Panc1 (cell line): Measurements from ENCODE around the gene TESMIN. TPM values are rescaled to one million over a fixed set of nuclear protein-coding genes. Genes with fewer than 3 reads are reported as not detected.

ENCODE experiments used
- ATAC-seq: fragments of 200-7000 bp; cut with Tn5 transposase; 2 replicates; pipeline ENCODE4 v1.9.1; 2020; ENCODE audit warnings: mild to moderate bottlenecking, moderate library complexity
- BruUV-seq: library from RNA; stranded (reverse); fragments of 400-500 nt; replicated peaks from 2 replicates; lab custom pipeline; 2021; lab: Mats Ljungman, UMichigan
- CTCF ChIA-PET: fragments of 300-600 bp; sonication (Branson Sonifier 250); formaldehyde crosslinking; loops from one replicate; lab custom pipeline; 2022; ENCODE audit warnings: antibody characterized with exemption; lab: Charles Lee
- POLR2A ChIA-PET: fragments of 300-600 bp; sonication (Branson Sonifier 250); formaldehyde crosslinking; loops from one replicate; lab custom pipeline; 2022; ENCODE audit warnings: antibody characterized with exemption; lab: Charles Lee
- DNase-seq: peaks from one replicate; pipeline ENCODE4 v3.0.0-alpha.2; 2010; ENCODE audit warnings: low read depth, low spot score
- H3K27ac ChIP-seq: 2 replicates; pipeline ENCODE4 v1.5.1; 2011; ENCODE audit warnings: mild to moderate bottlenecking, low read length, inconsistent platforms
- H3K27me3 ChIP-seq: fragments of 200-500 bp; sonication (Bioruptor generic); 2 replicates; pipeline ENCODE4 v1.6.0; 2014; ENCODE audit warnings: low read length, inconsistent platforms; ENCODE audit not compliant: control insufficient read depth, insufficient read depth
- H3K36me3 ChIP-seq: fragments of 200-500 bp; sonication (Bioruptor generic); 2 replicates; pipeline ENCODE4 v1.5.1; 2014; ENCODE audit warnings: inconsistent platforms, mild to moderate bottlenecking, low read length, moderate library complexity; ENCODE audit not compliant: control insufficient read depth, insufficient read depth
- H3K4me1 ChIP-seq: 2 replicates; pipeline ENCODE4 v1.5.1; 2011; ENCODE audit warnings: inconsistent platforms, mild to moderate bottlenecking, low read length, moderate library complexity; ENCODE audit not compliant: control insufficient read depth, insufficient read depth
- H3K4me3 ChIP-seq, 2 experiments: 2 replicates each; pipeline ENCODE4 v1.5.1; 2011 to 2012; ENCODE audit warnings: low read depth in 2 of 2, low read length in 2 of 2, mild to moderate bottlenecking in 2 of 2, inconsistent platforms in 1 of 2, moderate library complexity in 1 of 2
- H3K9me3 ChIP-seq: fragments of 200-500 bp; sonication (Bioruptor generic); 2 replicates; pipeline ENCODE4 v1.5.1; 2014; ENCODE audit warnings: low read depth, mild to moderate bottlenecking, inconsistent platforms, low read length, moderate library complexity; ENCODE audit not compliant: control insufficient read depth, insufficient read depth
- POLR2AphosphoS5 ChIP-seq: IDR thresholded peaks from 2 replicates; pipeline ENCODE4 v1.6.1; 2012; ENCODE audit warnings: mild to moderate bottlenecking, low read depth, low read length, moderate library complexity
- SIN3A ChIP-seq: IDR thresholded peaks from 2 replicates; pipeline ENCODE4 v1.6.1; 2012; ENCODE audit warnings: low read depth, mild to moderate bottlenecking, low read length, moderate library complexity, borderline replicate concordance; ENCODE audit not compliant: insufficient read depth
- TCF7L2 ChIP-seq: IDR thresholded peaks from 2 replicates; pipeline ENCODE4 v1.6.1; 2011; ENCODE audit warnings: mild to moderate bottlenecking, low read depth, low read length, inconsistent platforms
- in situ Hi-C: cut with HindIII; loops from 2 replicates; pipeline ENCODE4 v1.10.0; 2016; ENCODE audit warnings: low sequenced_read_pairs, low pct_unique_long_range_greater_than_20kb
- intact Hi-C: fragments of 100-400 bp; cut with micrococcal nuclease; formaldehyde crosslinking; loops from one replicate; pipeline ENCODE4 v1.10.0; 2022; ENCODE audit not compliant: unreplicated experiment
- total RNA-seq: library from RNA; stranded (reverse); gene quantifications from one replicate; pipeline ENCODE4 v1.2.1, GENCODE V29; 2021; ENCODE audit not compliant: unreplicated experiment
- TF ChIP-seq, protein P1 (sequence below): fragments of 450-650 bp; IDR thresholded peaks from 2 replicates; pipeline ENCODE4 v1.5.1; 2017; ENCODE audit warnings: mild to moderate bottlenecking
- TF ChIP-seq, protein P2 (sequence below), 2 experiments: IDR thresholded peaks; 2 replicates each; pipeline ENCODE4 v1.6.1; 2011 to 2012; ENCODE audit warnings: low read depth in 2 of 2, control low read depth in 1 of 2, low read length in 1 of 2, mild to moderate bottlenecking in 1 of 2, moderate library complexity in 1 of 2; ENCODE audit not compliant: insufficient read depth in 1 of 2

Gene TESMIN
- total RNA-seq, 1 experiment from 2014 or later = 47.6 TPM

DNA sequence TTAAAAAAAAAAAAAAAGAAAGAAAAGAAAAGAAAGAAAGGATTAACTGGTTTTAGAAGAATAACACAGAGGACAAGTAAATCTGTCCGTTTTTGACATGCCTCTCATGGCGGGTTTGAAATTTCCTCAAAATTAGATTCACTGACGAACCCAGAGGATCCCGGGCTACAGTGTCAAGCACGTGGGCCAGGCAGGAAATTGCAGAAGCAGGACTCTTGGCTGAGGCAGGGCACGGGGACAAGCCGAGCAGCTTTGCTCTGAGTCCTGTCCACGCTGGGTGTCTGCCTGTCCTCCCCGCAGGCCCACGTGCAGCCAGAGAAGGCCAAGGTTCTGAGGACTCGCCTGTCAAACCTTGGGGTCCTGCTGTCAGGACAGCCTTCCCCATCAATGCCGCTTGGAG, 42.3 kb downstream of the TESMIN start:
- in situ Hi-C loops = no loop called here
- Histone ChIP-seq H3K27me3 (no peaks in the 10 kb centered on the region), H3K4me3 (no peak overlapping the region), H3K36me3 (no peaks in the 10 kb centered on the region), H3K4me1 (no peaks in the 10 kb centered on the region), H3K27ac (no peak overlapping the region), H3K9me3 (no peaks in the 10 kb centered on the region)
- ATAC-seq = no peak
- DNase-seq = no peak
- POLR2A ChIA-PET = no interaction called here
- intact Hi-C loops = no loop called here
- CTCF ChIA-PET = no interaction called here
- TF ChIP-seq TCF7L2 (no peak), SIN3A (no peak), POLR2AphosphoS5 (no peak)
- TF ChIP-seq, protein P1, sequence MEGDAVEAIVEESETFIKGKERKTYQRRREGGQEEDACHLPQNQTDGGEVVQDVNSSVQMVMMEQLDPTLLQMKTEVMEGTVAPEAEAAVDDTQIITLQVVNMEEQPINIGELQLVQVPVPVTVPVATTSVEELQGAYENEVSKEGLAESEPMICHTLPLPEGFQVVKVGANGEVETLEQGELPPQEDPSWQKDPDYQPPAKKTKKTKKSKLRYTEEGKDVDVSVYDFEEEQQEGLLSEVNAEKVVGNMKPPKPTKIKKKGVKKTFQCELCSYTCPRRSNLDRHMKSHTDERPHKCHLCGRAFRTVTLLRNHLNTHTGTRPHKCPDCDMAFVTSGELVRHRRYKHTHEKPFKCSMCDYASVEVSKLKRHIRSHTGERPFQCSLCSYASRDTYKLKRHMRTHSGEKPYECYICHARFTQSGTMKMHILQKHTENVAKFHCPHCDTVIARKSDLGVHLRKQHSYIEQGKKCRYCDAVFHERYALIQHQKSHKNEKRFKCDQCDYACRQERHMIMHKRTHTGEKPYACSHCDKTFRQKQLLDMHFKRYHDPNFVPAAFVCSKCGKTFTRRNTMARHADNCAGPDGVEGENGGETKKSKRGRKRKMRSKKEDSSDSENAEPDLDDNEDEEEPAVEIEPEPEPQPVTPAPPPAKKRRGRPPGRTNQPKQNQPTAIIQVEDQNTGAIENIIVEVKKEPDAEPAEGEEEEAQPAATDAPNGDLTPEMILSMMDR = no peak
- TF ChIP-seq, protein P2, sequence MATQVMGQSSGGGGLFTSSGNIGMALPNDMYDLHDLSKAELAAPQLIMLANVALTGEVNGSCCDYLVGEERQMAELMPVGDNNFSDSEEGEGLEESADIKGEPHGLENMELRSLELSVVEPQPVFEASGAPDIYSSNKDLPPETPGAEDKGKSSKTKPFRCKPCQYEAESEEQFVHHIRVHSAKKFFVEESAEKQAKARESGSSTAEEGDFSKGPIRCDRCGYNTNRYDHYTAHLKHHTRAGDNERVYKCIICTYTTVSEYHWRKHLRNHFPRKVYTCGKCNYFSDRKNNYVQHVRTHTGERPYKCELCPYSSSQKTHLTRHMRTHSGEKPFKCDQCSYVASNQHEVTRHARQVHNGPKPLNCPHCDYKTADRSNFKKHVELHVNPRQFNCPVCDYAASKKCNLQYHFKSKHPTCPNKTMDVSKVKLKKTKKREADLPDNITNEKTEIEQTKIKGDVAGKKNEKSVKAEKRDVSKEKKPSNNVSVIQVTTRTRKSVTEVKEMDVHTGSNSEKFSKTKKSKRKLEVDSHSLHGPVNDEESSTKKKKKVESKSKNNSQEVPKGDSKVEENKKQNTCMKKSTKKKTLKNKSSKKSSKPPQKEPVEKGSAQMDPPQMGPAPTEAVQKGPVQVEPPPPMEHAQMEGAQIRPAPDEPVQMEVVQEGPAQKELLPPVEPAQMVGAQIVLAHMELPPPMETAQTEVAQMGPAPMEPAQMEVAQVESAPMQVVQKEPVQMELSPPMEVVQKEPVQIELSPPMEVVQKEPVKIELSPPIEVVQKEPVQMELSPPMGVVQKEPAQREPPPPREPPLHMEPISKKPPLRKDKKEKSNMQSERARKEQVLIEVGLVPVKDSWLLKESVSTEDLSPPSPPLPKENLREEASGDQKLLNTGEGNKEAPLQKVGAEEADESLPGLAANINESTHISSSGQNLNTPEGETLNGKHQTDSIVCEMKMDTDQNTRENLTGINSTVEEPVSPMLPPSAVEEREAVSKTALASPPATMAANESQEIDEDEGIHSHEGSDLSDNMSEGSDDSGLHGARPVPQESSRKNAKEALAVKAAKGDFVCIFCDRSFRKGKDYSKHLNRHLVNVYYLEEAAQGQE (IDR thresholded peaks at IDR 0.05; ENCODE audit: insufficient read depth in 1 of 2, low read depth in 2 of 2, low read length in 1 of 2) = no peak
- BruUV-seq = no TSS peak

DNA sequence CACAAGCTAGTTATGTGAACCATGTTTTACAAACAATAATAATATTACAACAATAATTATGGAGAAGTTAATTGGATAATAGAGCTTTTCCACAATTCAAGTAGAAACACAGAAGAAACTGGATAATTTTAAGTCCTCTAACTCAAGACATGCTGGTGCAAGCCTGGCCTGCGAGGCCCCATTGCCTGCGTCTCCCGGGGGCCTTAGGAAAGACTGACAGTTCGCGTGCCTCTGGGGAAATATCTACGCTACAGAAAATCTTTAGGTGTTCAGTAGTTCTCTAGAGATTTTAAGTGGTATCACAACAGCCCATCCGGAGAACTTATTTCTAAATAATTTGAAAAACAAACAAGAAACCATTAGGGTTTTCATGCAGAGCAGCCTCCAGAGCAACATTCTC, 43.8 kb downstream of the TESMIN start:
- H3K36me3 ChIP-seq = no peaks in the 10 kb centered on the region
- H3K4me3 ChIP-seq = no peak overlapping the region
- no peak overlapping the region for H3K27ac ChIP-seq
- ChIA-PET POLR2A (no interaction called here), CTCF (no interaction called here)
- TF ChIP-seq, protein P2 (IDR thresholded peaks at IDR 0.05; ENCODE audit: insufficient read depth in 1 of 2, low read depth in 2 of 2, low read length in 1 of 2) = no peak
- TF ChIP-seq, protein P1 = no peak
- TF ChIP-seq TCF7L2 (no peak), POLR2AphosphoS5 (no peak), SIN3A (no peak)
- H3K9me3 ChIP-seq = no peaks in the 10 kb centered on the region
- peaks cover 3% of the 10 kb centered on the region; the same call in 1 of the 2 replicates for H3K27me3 ChIP-seq
- no peak for ATAC-seq
- in situ Hi-C loops (no loop called here), intact Hi-C loops (no loop called here)
- no peaks in the 10 kb centered on the region for H3K4me1 ChIP-seq
- no TSS peak for BruUV-seq
- DNase-seq = no peak
